Measurements from ENCODE around the gene PET100.

Gene PET100

DNA sequence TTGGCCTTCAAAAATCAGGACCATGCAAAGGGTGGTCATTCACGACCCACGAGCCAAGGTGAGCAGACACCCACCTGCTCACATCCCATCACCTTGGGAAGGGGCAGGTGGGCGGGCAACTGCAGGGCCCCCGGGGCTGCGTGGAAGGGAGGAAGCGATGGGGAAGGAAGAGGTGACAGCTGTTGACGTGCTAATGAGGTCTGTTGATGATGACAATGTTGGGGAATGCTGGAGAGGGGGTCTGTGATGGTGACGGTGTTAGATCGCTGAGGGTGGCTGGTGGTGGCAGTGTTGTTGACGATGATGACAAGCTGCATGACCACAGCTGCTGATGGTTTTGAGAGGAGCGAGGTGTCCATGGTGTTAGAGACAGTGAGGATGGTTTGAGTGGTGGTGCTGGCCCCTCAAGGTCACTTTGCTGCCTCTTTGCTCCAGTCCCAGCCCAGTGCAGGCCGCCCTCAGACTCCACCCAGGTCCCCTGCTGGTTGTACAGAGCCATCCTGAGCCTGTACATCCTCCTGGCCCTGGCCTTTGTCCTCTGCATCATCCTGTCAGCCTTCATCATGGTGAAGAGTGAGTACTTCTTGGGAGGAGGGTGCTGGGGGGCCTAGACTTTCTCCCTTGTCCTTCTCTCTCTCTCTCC is 48.2 kb downstream of the PET100 start:
- in situ Hi-C loops (cut with HindIII; ENCODE audit: low sequenced_read_pairs): no loop called here
- H3K4me3 ChIP-seq (ENCODE audit: low read depth, low read length): no peak overlapping the region
- TF ChIP-seq, protein P1, sequence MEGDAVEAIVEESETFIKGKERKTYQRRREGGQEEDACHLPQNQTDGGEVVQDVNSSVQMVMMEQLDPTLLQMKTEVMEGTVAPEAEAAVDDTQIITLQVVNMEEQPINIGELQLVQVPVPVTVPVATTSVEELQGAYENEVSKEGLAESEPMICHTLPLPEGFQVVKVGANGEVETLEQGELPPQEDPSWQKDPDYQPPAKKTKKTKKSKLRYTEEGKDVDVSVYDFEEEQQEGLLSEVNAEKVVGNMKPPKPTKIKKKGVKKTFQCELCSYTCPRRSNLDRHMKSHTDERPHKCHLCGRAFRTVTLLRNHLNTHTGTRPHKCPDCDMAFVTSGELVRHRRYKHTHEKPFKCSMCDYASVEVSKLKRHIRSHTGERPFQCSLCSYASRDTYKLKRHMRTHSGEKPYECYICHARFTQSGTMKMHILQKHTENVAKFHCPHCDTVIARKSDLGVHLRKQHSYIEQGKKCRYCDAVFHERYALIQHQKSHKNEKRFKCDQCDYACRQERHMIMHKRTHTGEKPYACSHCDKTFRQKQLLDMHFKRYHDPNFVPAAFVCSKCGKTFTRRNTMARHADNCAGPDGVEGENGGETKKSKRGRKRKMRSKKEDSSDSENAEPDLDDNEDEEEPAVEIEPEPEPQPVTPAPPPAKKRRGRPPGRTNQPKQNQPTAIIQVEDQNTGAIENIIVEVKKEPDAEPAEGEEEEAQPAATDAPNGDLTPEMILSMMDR (IDR thresholded peaks at IDR 0.05; ENCODE audit: low read depth, low read length, missing control alignments): no peak
- DNase-seq (ENCODE audit: low read depth): no peak

DNA sequence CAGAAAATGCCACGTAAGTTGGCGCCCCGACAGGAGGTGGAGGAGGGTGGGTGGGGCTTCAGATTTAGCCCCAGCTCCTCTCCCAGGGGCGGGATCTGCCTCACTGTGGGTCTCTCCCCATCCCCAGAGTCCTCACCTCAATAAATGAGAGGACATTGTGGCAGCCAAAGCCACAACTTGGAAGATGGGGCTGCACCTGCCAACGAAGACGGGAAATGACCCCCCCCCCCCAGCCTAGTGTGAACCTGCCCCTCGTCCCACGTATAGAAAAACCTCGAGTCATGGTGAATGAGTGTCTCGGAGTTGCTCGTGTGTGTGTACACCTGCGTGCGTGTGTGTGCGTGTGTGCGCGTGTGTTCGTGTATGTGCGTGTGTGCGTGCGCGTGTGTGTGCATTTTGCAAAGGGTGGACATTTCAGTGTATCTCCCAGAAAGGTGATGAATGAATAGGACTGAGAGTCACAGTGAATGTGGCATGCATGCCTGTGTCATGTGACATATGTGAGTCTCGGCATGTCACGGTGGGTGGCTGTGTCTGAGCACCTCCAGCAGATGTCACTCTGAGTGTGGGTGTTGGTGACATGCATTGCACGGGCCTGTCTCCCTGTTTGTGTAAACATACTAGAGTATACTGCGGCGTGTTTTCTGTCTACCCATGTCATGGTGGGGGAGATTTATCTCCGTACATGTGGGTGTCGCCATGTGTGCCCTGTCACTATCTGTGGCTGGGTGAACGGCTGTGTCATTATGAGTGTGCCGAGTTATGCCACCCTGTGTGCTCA is 49.6 kb downstream of the PET100 start:
- TF ChIP-seq, protein P1 (IDR thresholded peaks at IDR 0.05; ENCODE audit: low read depth, low read length, missing control alignments): no peak
- in situ Hi-C loops (cut with HindIII; ENCODE audit: low sequenced_read_pairs): no loop called here
- no peak overlapping the region for H3K4me3 ChIP-seq (ENCODE audit: low read depth, low read length)
- no peak for DNase-seq (ENCODE audit: low read depth)

GRCh38 chr19:7679771-7680605 is 50.4 kb downstream of the PET100 start:
- TF ChIP-seq, protein P1 (IDR thresholded peaks at IDR 0.05; ENCODE audit: low read depth, low read length, missing control alignments): no peak
- DNase-seq (ENCODE audit: low read depth): no peak
- in situ Hi-C loops (cut with HindIII; ENCODE audit: low sequenced_read_pairs): no loop called here
- peak overlapping the region; percentile 100 for H3K4me3 ChIP-seq (ENCODE audit: low read depth, low read length)

DNA sequence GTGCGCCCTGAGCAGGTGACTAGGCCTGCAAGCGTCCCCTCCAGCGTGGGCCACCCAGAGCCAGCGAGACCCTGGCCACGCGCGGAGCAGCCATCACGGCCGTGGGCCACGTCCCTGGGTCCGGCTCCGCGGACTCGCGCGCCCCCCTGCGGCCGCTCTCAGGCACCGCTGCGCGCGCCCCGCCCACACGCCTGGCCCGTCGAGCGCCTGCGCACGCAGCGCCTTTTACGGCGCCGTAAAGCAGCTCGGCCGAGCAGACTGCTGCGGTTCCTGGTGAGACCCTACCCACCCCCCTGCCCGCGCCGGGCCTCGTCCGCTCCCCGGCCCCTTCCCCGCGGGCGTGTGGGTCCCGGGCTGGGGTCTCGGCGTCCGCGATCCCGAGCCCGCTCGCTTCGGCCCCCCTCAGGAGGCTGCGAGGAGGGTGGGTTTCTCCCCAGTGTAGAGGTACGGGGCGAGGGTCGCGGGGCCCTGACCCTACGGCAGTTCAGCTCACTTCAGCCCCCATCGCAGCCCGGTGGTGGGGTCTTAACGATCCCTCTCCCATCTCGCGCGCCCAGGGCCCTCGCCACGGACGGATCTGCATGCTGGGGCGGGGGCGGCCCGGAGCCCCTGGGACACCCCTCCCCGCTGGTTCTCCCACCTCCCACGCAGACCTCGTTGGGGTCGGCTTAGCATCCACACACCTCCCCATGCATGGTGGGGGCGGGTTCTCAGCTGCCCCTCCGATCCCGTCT is 51.2 kb downstream of the PET100 start, which contains the start of gene TRAPPC5:
Gene TRAPPC5 (plus strand): TSS at position 228 of the 734 bp plus-strand sequence. CDS start 1,421 bp downstream, outside the sequence.
- TF ChIP-seq, protein P1 (IDR thresholded peaks at IDR 0.05; ENCODE audit: low read depth, low read length, missing control alignments): peak; percentile 64
- H3K4me3 ChIP-seq (ENCODE audit: low read depth, low read length): peak within 1 kb of the TSS; percentile 100
- in situ Hi-C loops (cut with HindIII; ENCODE audit: low sequenced_read_pairs): no loop called here
- peak; percentile 34 for DNase-seq (ENCODE audit: low read depth)
